Choroid plexus epithelial cell (primary cell): ENCODE results near the gene PRKACB.

Source experiments
- DNase-seq: peaks from one replicate; pipeline ENCODE4 v3.0.0-alpha.2; 2010; ENCODE audit warnings: low read depth
- H3K4me3 ChIP-seq: 2 replicates; pipeline ENCODE4 v1.5.1; 2011; ENCODE audit warnings: low read depth, mild to moderate bottlenecking, control low read depth, low read length, moderate library complexity
- TF ChIP-seq, protein P1 (sequence below): conservative IDR thresholded peaks from 2 replicates; pipeline ENCODE4 v1.5.1; 2011; ENCODE audit warnings: low read depth, mild to moderate bottlenecking, control low read depth, inconsistent platforms, low read length, moderate library complexity

Gene PRKACB

DNA sequence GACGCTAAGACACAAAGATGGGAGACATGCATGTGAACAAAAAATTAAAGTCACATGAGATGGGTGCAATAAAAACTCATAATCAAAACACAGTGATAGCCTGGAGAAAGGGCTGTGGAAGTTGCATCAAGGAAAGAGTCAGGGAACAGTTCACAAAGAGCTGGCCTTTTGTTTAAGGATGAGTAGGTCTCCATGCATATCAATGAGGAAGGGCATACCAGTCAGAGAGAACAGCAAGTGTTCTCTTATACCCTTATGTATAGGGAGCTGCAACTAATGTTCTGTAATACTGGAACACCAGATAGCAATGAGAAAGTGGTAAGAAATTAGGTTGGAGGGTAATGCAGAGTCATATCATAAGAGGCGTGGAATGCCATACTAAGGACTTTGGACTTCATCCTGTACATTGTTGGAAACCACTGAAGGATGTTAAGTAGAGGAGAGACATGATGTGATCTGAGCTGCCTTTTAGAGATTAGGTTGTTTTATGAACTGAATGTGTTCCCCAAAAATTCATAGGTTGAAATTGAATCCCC is 110.7 kb downstream of the PRKACB start:
- H3K4me3 ChIP-seq = no peak overlapping the region
- TF ChIP-seq, protein P1, sequence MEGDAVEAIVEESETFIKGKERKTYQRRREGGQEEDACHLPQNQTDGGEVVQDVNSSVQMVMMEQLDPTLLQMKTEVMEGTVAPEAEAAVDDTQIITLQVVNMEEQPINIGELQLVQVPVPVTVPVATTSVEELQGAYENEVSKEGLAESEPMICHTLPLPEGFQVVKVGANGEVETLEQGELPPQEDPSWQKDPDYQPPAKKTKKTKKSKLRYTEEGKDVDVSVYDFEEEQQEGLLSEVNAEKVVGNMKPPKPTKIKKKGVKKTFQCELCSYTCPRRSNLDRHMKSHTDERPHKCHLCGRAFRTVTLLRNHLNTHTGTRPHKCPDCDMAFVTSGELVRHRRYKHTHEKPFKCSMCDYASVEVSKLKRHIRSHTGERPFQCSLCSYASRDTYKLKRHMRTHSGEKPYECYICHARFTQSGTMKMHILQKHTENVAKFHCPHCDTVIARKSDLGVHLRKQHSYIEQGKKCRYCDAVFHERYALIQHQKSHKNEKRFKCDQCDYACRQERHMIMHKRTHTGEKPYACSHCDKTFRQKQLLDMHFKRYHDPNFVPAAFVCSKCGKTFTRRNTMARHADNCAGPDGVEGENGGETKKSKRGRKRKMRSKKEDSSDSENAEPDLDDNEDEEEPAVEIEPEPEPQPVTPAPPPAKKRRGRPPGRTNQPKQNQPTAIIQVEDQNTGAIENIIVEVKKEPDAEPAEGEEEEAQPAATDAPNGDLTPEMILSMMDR = no peak
- DNase-seq = no peak

DNA sequence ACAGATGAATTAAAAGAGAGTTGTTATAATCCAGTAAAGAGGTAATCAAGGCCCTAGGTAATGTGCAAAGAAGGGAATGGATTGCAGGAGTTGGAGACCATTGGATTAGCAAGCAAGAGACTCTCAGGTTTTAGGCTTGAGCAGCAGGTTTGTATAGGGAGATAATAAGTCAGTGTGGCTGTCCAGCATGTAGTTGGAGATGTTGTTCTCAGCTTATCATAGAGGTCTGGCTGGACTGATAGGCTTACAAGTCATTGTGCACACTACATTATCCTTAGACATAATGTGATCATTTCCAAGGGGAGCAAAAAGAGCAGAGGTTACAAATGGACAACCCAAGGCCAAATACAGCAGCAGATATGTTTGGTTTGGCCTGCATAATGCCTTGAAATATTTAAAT is 111.5 kb downstream of the PRKACB start:
- TF ChIP-seq, protein P1 = no peak
- no peak for DNase-seq
- no peak overlapping the region for H3K4me3 ChIP-seq

DNA sequence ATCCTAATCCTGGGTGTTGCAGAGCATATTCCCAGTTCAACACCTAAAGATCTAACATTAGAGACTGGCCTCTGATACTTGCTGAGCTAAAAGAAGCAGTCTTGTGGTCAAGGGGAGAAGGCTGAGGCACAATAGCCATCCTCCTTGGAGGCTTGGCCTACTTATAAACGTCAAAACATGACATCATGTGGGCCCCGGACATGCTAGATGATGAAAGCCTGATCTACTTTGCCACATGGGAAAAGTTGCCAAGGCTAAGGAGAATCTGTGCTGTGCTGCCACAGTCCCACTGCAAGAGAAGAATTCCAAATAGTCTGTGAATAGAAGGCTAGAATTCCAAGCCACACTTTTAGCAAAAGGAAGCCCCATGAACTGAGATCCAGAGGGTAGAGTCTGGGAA is 113.5 kb downstream of the PRKACB start:
- no peak overlapping the region for H3K4me3 ChIP-seq
- DNase-seq = no peak
- TF ChIP-seq, protein P1 = no peak

DNA sequence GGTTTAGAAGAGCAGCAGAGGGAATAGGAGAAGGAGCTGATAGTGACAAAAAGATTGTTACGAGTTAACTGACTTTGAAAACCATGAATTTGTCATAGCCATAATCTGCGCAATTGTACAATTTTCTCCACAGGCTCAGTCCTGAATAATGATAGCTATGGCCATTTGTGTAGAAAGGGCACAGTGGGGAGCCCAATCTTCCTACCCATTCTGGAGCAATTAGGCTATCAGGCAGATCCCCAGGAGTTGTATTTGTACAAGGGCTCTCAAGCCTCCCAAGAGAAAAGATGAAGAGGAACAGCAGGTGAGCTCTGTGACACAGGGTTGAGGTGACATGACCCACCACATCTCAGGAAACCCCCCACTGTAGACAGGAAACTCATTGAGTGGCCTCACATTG is 115.3 kb downstream of the PRKACB start:
- no peak for DNase-seq
- TF ChIP-seq, protein P1 = no peak

DNA sequence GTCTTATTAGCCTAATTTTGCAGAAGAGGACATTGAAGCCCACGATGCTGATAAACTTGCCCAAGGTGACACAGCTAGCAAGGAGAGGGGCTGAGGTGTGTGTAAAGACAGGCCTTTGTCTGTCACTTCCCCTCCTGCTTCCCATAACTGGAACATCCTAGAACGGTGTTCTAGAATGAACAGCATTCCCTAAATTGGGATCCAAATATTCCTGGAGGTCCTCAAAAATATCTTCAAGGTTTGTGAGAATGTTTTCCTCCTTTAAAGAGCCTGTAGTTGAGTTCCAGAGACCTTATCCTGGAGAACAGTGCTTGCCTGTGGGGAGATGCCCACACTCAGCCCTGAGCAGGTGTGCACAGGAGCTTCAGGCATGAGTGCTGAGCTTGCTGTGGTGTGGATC is 115.9 kb downstream of the PRKACB start:
- DNase-seq = no peak
- H3K4me3 ChIP-seq = no peak overlapping the region
- TF ChIP-seq, protein P1 = no peak

More for the DNA sequence above, 115.3 kb downstream of the PRKACB start:
- H3K4me3 ChIP-seq = no peak overlapping the region

DNA sequence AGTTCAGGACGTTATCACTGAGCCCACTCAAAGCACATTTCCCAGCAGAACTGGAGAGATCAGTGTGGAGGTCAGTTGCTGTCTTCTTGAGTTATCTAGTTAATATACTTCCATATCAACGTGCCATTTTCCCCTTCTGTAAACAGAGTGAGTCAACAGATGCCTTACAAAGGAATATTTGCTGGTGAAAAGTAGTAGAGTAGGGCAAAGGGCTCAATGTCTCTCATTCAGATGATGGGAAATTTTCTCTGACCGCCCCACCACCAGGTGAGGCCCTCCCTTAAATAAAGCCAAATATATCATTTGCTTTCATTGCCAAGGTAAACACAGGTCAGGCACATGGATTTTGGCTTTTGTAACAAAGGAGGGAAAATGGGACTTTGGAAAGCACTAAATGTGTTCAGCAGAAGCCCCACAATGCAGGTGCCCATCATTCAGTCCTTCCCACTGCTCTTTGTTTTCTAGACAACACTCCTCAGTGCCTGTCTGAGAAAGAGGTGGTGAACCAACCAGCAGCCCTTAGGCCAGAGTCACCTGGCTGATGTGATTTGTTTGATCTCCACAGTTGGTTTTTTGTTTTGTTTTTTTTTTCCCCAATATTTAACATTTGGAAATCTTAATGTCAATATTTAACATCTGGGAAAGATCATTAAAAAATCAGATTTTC is 116.9 kb downstream of the PRKACB start:
- no peak overlapping the region for H3K4me3 ChIP-seq
- TF ChIP-seq, protein P1 = no peak
- DNase-seq = no peak

DNA sequence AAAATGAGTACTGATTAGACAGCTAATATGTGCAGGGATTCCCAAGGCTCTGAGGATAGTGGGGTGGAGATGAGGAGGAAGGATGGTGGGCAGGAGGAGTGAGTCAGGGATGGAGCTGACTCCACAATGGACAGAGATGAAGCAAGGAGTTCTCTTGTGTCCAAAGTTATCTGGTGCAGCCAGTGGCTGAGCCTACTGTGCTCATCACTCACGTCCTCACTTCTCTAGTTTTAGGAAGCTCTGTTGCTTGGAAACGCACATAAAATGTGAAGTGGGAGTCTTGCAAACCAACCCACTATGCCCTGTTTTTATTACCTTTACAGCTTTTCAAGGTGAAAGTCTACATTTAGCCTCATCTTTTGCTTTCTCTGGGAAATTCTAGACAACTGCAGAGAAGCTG is 120.9 kb downstream of the PRKACB start:
- no peak overlapping the region for H3K4me3 ChIP-seq
- no peak for DNase-seq
- TF ChIP-seq, protein P1 = no peak
